Measurements from ENCODE around the gene PRR15L. TPM values are rescaled to one million over a fixed set of nuclear protein-coding genes. Genes with fewer than 3 reads are reported as not detected.

PRR15L gene
- total RNA-seq, 1 experiment from 2014 or later = not detected

DNA sequence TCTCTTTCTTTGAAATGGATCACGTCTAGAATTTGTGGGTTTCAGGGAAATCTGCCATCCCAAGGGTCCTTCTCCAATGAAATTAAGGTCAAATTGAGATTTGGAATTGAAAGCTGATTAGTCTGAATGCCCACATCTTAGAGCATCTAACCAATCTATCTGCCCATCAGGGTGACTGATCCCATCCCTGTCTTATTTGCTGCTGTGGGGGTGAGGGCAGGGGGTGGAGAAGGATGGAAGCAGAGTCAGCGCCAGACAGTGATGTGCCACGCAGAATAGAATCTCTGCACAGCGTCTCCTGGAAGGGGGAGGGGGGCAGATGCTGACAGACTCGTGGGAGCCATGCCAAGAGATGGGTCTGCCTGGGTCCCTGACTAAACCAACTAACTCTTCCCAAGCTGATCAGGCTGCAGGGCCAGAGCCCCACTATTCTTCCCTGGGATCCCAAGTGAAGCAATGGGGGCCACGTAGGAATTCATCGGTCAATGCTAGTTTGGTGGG is 45.3 kb upstream of the PRR15L start:
- H2AFZ ChIP-seq (ENCODE audit: low read length) = no peak overlapping the region
- H3K4me1 Mint-ChIP-seq = peaks cover 56 to 60% of the 10 kb centered on the region in 2 experiments

More for the DNA sequence above, 45.3 kb upstream of the PRR15L start:
- no peak overlapping the region for H4K8ac ChIP-seq (replicated peaks; ENCODE audit: insufficient read length, low read depth, low read length)
- no peak overlapping the region for H3K4ac ChIP-seq (ENCODE audit: low read depth, low read length)
- peak overlapping the region; percentile 35 for H3K4me2 ChIP-seq (ENCODE audit: insufficient read depth, insufficient read length, low read length)
- H3K36me3 Mint-ChIP-seq (ENCODE audit: insufficient read depth in 1 of 3, low read depth in 3 of 3) = no peaks in the 10 kb centered on the region
- H2BK120ac ChIP-seq (ENCODE audit: low read depth, low read length, poor library complexity, severe bottlenecking) = no peak overlapping the region
- H3K79me2 ChIP-seq (ENCODE audit: insufficient read depth, low read length) = no peaks in the 10 kb centered on the region
- H3K4me1 ChIP-seq (ENCODE audit: insufficient read depth, low read length) = peaks cover 20% of the 10 kb centered on the region; the same call in 1 of the 2 replicates
- no peaks in the 10 kb centered on the region for H4K20me1 ChIP-seq (ENCODE audit: control insufficient read depth, insufficient read depth, insufficient read length)
- no peaks in the 10 kb centered on the region for H3K79me1 ChIP-seq (ENCODE audit: insufficient read depth, low read depth, low read length, poor library complexity, severe bottlenecking)
- no peak overlapping the region for H3K23ac ChIP-seq (ENCODE audit: insufficient read length, low read depth, low read length)
- no peak overlapping the region for H3T11ph ChIP-seq (ENCODE audit: low read length)
- H3K56ac ChIP-seq (ENCODE audit: insufficient read length, low read depth, low read length) = no peak overlapping the region
- TF ChIP-seq, protein P1, sequence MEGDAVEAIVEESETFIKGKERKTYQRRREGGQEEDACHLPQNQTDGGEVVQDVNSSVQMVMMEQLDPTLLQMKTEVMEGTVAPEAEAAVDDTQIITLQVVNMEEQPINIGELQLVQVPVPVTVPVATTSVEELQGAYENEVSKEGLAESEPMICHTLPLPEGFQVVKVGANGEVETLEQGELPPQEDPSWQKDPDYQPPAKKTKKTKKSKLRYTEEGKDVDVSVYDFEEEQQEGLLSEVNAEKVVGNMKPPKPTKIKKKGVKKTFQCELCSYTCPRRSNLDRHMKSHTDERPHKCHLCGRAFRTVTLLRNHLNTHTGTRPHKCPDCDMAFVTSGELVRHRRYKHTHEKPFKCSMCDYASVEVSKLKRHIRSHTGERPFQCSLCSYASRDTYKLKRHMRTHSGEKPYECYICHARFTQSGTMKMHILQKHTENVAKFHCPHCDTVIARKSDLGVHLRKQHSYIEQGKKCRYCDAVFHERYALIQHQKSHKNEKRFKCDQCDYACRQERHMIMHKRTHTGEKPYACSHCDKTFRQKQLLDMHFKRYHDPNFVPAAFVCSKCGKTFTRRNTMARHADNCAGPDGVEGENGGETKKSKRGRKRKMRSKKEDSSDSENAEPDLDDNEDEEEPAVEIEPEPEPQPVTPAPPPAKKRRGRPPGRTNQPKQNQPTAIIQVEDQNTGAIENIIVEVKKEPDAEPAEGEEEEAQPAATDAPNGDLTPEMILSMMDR (conservative IDR thresholded peaks at IDR 0.05) = no peak
- no peaks in the 10 kb centered on the region for H3K23me2 ChIP-seq (ENCODE audit: insufficient read length, low read depth, low read length, poor library complexity, severe bottlenecking)
- no peak overlapping the region for H2BK12ac ChIP-seq (ENCODE audit: insufficient read length, low read depth, low read length)
- no peaks in the 10 kb centered on the region for H3K27me3 Mint-ChIP-seq (ENCODE audit: low read depth)
- no peaks in the 10 kb centered on the region for H3K9me3 ChIP-seq (ENCODE audit: control insufficient read depth, low read depth, low read length)
- H2BK15ac ChIP-seq (ENCODE audit: low read depth, low read length) = no peak overlapping the region
- H3K27ac Mint-ChIP-seq = peak overlapping the region; percentile 88 to 99 (median 97)
- H2BK20ac ChIP-seq (ENCODE audit: low read depth, low read length, poor library complexity, severe bottlenecking) = no peak overlapping the region
- H3K18ac ChIP-seq (ENCODE audit: insufficient read length, low read depth, low read length) = peak overlapping the region; percentile 13
- H4K91ac ChIP-seq (ENCODE audit: insufficient read length, low read depth, low read length) = no peak overlapping the region
- H2BK5ac ChIP-seq (ENCODE audit: insufficient read length, low read length) = no peak overlapping the region
- H3K14ac ChIP-seq (ENCODE audit: insufficient read depth, low read length) = no peak overlapping the region
- H2AK5ac ChIP-seq (ENCODE audit: insufficient read length, low read length) = no peak overlapping the region
- H3K9ac ChIP-seq (ENCODE audit: extremely low read depth, insufficient read length, low read length) = no peak overlapping the region
- no peak overlapping the region for H3K27ac ChIP-seq (ENCODE audit: insufficient read length, low read depth, low read length)
- no peak for DNase-seq
- H3K9me3 Mint-ChIP-seq = no peaks in the 10 kb centered on the region; a peak in 1 of 5 replicates
- no peaks in the 10 kb centered on the region for H3K27me3 ChIP-seq (ENCODE audit: insufficient read depth, low read length)
- H4K5ac ChIP-seq (ENCODE audit: insufficient read length, low read depth, low read length) = no peak overlapping the region
- H3K4me3 Mint-ChIP-seq = peak overlapping the region; percentile 41 to 60
- whole genome bisulfite sequencing (ENCODE audit: extremely low coverage, insufficient read length, low lambda C conversion rate) = no CpG with 5 or more reads among the region's 7 CpGs
